ENCODE data around the gene CMYA5. TPM values are rescaled to one million over a fixed set of nuclear protein-coding genes. Genes with fewer than 3 reads are reported as not detected.
A peak's percentile ranks its signal among the peaks of the same experiment; 100 is the strongest.

Gene CMYA5
- total RNA-seq, 1 donor from 2014 or later, result 0.35 TPM

DNA sequence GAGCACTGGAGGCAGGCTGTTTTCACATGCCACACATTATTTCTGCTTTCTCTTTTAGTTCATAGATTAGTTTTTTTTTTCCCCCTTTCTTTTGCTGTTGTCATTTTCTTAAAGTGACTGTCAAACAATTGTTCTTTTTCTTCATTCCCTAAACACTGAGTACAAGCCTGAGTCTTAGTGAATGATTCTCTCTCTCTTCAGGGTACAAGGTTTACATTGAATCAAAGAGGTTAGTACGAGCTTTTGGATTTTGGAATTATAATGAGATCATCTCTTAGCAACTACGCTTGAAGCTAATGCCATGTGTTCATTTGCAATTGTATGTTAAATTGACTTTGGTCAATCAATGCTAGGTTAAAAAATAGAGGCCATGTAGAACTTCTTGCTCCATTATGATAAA lies 125.1 kb downstream of the CMYA5 start:
- DNase-seq (ENCODE audit: low read depth), result no peak
- no peak overlapping the region for H3K4me3 ChIP-seq (ENCODE audit: low read depth, low read length)
- TF ChIP-seq, protein P1, sequence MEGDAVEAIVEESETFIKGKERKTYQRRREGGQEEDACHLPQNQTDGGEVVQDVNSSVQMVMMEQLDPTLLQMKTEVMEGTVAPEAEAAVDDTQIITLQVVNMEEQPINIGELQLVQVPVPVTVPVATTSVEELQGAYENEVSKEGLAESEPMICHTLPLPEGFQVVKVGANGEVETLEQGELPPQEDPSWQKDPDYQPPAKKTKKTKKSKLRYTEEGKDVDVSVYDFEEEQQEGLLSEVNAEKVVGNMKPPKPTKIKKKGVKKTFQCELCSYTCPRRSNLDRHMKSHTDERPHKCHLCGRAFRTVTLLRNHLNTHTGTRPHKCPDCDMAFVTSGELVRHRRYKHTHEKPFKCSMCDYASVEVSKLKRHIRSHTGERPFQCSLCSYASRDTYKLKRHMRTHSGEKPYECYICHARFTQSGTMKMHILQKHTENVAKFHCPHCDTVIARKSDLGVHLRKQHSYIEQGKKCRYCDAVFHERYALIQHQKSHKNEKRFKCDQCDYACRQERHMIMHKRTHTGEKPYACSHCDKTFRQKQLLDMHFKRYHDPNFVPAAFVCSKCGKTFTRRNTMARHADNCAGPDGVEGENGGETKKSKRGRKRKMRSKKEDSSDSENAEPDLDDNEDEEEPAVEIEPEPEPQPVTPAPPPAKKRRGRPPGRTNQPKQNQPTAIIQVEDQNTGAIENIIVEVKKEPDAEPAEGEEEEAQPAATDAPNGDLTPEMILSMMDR (conservative IDR thresholded peaks at IDR 0.05; ENCODE audit: low read depth, low read length), result no peak

DNA sequence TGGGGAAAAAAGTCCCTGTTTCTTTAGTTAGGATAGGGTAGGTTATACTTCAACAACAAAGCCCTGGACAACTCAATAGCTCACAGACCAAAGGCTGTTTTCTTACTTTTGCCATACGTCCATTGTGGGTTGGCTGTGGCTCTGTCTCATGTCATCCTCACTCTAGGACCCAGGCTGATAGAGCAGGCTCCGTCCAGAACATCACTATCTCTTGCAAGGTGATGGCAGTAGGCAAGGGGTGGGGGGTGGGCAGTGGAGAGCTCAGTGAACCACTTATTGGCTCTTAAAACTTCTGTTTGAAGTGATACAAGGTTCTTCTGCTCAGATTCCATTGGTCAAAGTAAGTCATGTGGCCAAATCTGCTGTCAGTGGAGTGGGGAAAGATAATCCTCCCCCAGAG lies 126.4 kb downstream of the CMYA5 start:
- H3K4me3 ChIP-seq (ENCODE audit: low read depth, low read length), result no peak overlapping the region
- TF ChIP-seq, protein P1 (conservative IDR thresholded peaks at IDR 0.05; ENCODE audit: low read depth, low read length), result no peak
- DNase-seq (ENCODE audit: low read depth), result no peak

DNA sequence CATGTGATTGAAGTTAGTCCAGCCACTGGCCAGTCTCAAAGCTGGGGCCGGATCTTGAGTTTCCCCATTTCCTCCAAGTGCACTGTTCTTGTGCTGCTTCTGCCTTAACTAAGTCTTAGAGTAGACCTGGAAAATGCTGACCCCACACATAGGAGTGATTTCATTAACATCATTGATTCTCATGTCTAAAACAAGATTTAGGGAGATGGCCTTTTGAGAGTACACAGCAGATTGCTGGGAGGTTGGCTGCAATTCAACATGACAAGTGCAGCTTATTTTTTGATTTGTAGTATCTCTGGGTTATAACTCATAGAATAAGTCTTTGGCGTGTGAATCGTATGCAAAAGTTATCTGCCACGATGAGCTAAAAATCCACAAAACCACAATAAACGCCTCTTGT lies 131.0 kb downstream of the CMYA5 start:
- no peak overlapping the region for H3K4me3 ChIP-seq (ENCODE audit: low read depth, low read length)
- TF ChIP-seq, protein P1 (conservative IDR thresholded peaks at IDR 0.05; ENCODE audit: low read depth, low read length), result no peak
- DNase-seq (ENCODE audit: low read depth), result no peak

DNA sequence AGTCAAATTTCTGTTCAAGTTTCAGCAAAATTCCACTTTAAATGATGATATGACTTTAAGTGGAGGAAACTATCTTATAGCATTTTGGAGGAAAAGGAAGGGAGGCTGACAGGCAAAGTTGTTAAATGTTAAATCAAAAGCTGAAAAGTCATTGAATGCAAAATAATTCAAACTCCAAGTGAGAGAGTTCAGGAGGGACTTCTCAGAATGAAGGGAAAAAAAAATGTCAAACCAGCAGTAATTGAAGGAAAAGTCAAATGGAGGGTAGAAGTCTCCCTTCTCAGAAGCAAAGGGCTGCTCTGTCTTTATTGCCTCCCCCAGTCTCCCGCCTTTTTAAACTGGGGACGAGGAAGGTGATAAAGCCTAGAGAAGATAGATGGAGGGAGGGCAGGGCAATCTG lies 134.8 kb downstream of the CMYA5 start:
- TF ChIP-seq, protein P1 (conservative IDR thresholded peaks at IDR 0.05; ENCODE audit: low read depth, low read length), result no peak
- DNase-seq (ENCODE audit: low read depth), result no peak

DNA sequence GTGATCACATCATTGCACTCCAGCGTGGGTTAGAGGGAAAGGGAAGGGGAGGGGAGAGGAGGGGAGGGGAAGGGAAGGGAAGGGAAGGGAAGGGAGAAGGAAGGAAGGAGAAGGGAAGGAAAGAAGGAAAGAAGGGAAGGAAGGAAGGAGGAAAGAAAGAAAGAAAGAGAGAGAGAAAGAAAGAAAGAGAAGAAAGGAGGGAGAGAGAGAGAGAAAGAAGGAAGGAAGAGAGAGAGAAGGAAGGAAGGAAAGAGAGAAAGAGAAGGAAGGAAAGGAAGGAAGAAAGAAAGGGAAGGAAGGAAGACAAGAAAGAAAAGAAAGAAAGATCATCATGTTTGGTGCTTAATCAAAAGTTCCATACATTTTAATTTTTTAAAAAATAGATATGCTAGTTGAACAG lies 136.2 kb downstream of the CMYA5 start:
- TF ChIP-seq, protein P1 (conservative IDR thresholded peaks at IDR 0.05; ENCODE audit: low read depth, low read length), result no peak
- DNase-seq (ENCODE audit: low read depth), result no peak
- H3K4me3 ChIP-seq (ENCODE audit: low read depth, low read length), result no peak overlapping the region

More for the DNA sequence above, 134.8 kb downstream of the CMYA5 start:
- no peak overlapping the region for H3K4me3 ChIP-seq (ENCODE audit: low read depth, low read length)

DNA sequence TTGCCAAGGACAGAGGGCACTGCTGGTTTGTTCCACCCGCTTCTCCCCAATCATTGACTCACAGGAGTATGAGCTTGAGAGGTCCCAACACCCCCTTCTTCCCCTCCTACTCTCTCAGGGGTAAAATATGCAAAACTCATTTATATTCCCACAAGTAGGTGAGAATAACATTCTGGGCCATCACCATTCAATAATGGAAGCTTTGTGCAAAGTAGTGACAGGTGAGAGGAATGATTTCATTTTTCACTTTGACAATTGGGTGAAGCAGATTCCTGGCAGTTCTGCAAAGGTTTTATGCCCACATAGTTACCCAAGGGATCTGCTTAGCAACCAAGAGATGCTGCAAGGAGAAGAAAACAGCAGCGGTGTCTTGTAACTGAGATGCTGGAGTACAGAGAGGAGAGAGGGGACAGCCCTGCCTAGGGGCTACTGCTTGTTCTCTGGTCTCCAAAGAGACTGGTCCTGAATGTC lies 137.6 kb downstream of the CMYA5 start:
- TF ChIP-seq, protein P1 (conservative IDR thresholded peaks at IDR 0.05; ENCODE audit: low read depth, low read length), result no peak
- H3K4me3 ChIP-seq (ENCODE audit: low read depth, low read length), result no peak overlapping the region
- no peak for DNase-seq (ENCODE audit: low read depth)

DNA sequence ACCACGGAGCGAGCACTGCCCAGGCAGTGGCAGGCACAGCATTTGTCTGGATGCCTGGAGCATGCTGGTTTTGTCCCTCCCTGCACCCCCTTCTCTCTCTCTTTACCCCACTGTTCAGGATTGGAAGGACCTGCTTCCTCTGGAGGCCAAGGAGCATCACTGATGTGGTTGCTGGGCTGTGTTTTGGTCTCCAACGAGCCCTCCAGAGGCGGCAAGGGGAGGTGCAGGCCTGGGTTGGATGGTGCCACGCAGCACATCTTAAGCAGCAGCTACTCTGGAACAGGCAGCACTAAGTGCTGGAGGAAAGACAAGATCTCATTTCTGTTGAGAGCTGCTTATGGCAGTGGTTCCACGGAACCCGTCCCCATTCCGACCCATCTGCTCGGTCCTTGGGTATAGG lies 139.6 kb downstream of the CMYA5 start:
- TF ChIP-seq, protein P1 (conservative IDR thresholded peaks at IDR 0.05; ENCODE audit: low read depth, low read length), result peak; percentile 42
- DNase-seq (ENCODE audit: low read depth), result no peak
- no peak overlapping the region for H3K4me3 ChIP-seq (ENCODE audit: low read depth, low read length)
